Measurements from ENCODE around the gene PRDM4. TPM values are rescaled to one million over a fixed set of nuclear protein-coding genes. Genes with fewer than 3 reads are reported as not detected.

PRDM4 gene
- total RNA-seq, 1 experiment from 2014 or later = 28.9 TPM

DNA sequence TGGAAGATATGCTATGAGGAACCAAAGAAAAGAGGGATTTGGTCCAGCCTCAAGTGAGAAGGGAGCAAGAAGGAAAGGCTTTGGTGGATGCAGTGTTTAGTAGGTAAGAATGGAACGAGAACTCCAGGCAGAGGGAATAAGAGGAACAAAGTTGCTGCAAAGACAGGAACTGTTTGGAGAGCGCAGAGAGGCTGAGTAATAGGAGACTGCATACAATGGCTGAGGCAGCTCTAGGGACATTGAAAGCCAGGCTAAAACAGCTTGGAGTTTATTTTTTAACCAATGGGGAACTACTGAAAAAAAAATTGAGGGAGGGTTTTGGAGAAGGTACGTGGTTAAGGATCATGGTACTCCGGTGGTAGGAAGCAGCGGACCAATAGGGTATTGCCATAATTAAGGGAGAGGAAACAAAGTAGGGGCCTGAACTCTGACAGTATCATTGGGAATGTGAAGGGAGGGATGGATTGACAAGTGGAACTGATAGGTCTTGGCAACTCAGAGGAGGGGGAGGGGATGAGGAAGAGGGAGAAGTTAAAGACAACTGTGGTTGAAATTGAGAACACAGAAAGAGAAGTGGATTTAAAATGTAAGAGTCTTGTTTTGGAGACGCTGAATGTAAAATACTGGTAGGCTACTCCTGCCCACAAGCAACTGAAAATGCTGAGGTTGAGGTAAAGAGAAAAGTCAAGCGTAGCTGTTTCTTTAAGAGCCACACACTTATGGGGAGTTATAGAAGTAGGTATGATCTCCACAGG lies 18.3 kb upstream of the PRDM4 start:
- ChIA-PET CTCF (no interaction called here), POLR2A (no interaction called here)
- no peak overlapping the region for H3K27ac ChIP-seq (ENCODE audit: low read length)
- TF ChIP-seq SIN3A (IDR thresholded peaks at IDR 0.05; ENCODE audit: borderline replicate concordance, insufficient read depth, low read depth, low read length) = no peak
- no peak for TF ChIP-seq POLR2AphosphoS5 (IDR thresholded peaks at IDR 0.05; ENCODE audit: low read depth, low read length)
- TF ChIP-seq, protein P1, sequence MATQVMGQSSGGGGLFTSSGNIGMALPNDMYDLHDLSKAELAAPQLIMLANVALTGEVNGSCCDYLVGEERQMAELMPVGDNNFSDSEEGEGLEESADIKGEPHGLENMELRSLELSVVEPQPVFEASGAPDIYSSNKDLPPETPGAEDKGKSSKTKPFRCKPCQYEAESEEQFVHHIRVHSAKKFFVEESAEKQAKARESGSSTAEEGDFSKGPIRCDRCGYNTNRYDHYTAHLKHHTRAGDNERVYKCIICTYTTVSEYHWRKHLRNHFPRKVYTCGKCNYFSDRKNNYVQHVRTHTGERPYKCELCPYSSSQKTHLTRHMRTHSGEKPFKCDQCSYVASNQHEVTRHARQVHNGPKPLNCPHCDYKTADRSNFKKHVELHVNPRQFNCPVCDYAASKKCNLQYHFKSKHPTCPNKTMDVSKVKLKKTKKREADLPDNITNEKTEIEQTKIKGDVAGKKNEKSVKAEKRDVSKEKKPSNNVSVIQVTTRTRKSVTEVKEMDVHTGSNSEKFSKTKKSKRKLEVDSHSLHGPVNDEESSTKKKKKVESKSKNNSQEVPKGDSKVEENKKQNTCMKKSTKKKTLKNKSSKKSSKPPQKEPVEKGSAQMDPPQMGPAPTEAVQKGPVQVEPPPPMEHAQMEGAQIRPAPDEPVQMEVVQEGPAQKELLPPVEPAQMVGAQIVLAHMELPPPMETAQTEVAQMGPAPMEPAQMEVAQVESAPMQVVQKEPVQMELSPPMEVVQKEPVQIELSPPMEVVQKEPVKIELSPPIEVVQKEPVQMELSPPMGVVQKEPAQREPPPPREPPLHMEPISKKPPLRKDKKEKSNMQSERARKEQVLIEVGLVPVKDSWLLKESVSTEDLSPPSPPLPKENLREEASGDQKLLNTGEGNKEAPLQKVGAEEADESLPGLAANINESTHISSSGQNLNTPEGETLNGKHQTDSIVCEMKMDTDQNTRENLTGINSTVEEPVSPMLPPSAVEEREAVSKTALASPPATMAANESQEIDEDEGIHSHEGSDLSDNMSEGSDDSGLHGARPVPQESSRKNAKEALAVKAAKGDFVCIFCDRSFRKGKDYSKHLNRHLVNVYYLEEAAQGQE (IDR thresholded peaks at IDR 0.05; ENCODE audit: insufficient read depth in 1 of 2, low read depth in 2 of 2, low read length in 1 of 2) = no peak
- TF ChIP-seq, protein P2, sequence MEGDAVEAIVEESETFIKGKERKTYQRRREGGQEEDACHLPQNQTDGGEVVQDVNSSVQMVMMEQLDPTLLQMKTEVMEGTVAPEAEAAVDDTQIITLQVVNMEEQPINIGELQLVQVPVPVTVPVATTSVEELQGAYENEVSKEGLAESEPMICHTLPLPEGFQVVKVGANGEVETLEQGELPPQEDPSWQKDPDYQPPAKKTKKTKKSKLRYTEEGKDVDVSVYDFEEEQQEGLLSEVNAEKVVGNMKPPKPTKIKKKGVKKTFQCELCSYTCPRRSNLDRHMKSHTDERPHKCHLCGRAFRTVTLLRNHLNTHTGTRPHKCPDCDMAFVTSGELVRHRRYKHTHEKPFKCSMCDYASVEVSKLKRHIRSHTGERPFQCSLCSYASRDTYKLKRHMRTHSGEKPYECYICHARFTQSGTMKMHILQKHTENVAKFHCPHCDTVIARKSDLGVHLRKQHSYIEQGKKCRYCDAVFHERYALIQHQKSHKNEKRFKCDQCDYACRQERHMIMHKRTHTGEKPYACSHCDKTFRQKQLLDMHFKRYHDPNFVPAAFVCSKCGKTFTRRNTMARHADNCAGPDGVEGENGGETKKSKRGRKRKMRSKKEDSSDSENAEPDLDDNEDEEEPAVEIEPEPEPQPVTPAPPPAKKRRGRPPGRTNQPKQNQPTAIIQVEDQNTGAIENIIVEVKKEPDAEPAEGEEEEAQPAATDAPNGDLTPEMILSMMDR (IDR thresholded peaks at IDR 0.05) = no peak
- TF ChIP-seq TCF7L2 (IDR thresholded peaks at IDR 0.05; ENCODE audit: low read depth, low read length) = no peak
- H3K9me3 ChIP-seq (ENCODE audit: control insufficient read depth, insufficient read depth, low read depth, low read length) = no peaks in the 10 kb centered on the region
- H3K4me1 ChIP-seq (ENCODE audit: control insufficient read depth, insufficient read depth, low read length) = no peaks in the 10 kb centered on the region
- intact Hi-C loops (cut with micrococcal nuclease; ENCODE audit: unreplicated experiment) (no loop called here), in situ Hi-C loops (cut with HindIII; ENCODE audit: low pct_unique_long_range_greater_than_20kb, low sequenced_read_pairs) (no loop called here)
- DNase-seq (ENCODE audit: low read depth, low spot score) (no peak), ATAC-seq (no peak)
- peaks cover 7% of the 10 kb centered on the region; the same call in 1 of the 2 replicates for H3K27me3 ChIP-seq (ENCODE audit: control insufficient read depth, insufficient read depth, low read length)
- no peak overlapping the region for H3K4me3 ChIP-seq (ENCODE audit: low read depth in 2 of 2, low read length in 2 of 2)
- no peaks in the 10 kb centered on the region for H3K36me3 ChIP-seq (ENCODE audit: control insufficient read depth, insufficient read depth, low read length)
- BruUV-seq (replicated peaks) = no TSS peak

DNA sequence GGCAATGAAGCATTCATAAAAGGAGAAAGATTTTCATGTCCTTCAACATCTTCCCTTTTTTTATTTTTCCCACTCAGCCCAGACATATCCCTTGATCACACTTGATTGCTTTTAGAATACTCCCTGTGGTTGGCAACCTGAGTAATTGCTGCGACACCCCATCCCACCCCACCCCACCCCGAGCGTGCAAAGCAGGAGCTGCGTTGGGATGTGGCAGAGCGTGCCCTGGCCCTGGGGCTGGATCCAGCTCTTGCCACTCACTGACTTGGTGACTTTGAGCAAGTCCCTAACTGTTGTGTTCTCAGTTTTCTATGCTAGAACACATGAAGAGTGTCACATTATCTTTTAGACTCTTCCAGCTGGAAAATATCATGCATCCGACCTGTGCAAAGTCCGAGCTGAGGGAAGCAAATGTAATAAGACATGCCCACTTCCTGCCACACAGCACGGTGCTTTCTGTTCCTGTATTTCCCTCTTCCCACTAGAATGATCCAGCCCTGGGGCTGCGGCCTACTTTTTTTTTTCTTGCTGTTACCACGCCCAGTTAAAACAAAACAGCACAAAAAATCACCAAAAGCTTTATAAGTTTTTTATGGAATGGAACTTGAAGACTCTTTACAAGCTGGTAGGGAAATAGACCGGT lies 17.6 kb upstream of the PRDM4 start:
- DNase-seq (ENCODE audit: low read depth, low spot score) (no peak), ATAC-seq (no peak)
- no peaks in the 10 kb centered on the region for H3K9me3 ChIP-seq (ENCODE audit: control insufficient read depth, insufficient read depth, low read depth, low read length)
- H3K27ac ChIP-seq (ENCODE audit: low read length) = no peak overlapping the region
- TF ChIP-seq POLR2AphosphoS5 (IDR thresholded peaks at IDR 0.05; ENCODE audit: low read depth, low read length) (no peak), TCF7L2 (IDR thresholded peaks at IDR 0.05; ENCODE audit: low read depth, low read length) (no peak), SIN3A (IDR thresholded peaks at IDR 0.05; ENCODE audit: borderline replicate concordance, insufficient read depth, low read depth, low read length) (no peak)
- TF ChIP-seq, protein P2 (IDR thresholded peaks at IDR 0.05) = no peak
- TF ChIP-seq, protein P1 (IDR thresholded peaks at IDR 0.05; ENCODE audit: insufficient read depth in 1 of 2, low read depth in 2 of 2, low read length in 1 of 2) = no peak
- ChIA-PET POLR2A (interaction anchor here (0.6 kb wide), 1 partner anchor 150 kb away, joined by 3 read pairs; no protein-coding TSS in a partner anchor), CTCF (no interaction called here)
- no peak overlapping the region for H3K4me3 ChIP-seq (ENCODE audit: low read depth in 2 of 2, low read length in 2 of 2)
- no peaks in the 10 kb centered on the region for H3K36me3 ChIP-seq (ENCODE audit: control insufficient read depth, insufficient read depth, low read length)
- no peaks in the 10 kb centered on the region for H3K4me1 ChIP-seq (ENCODE audit: control insufficient read depth, insufficient read depth, low read length)
- intact Hi-C loops (cut with micrococcal nuclease; ENCODE audit: unreplicated experiment) = no loop called here
- peaks cover 14% of the 10 kb centered on the region for H3K27me3 ChIP-seq (ENCODE audit: control insufficient read depth, insufficient read depth, low read length)
- in situ Hi-C loops (cut with HindIII; ENCODE audit: low pct_unique_long_range_greater_than_20kb, low sequenced_read_pairs) = no loop called here
- BruUV-seq (replicated peaks) = no TSS peak
